HG03575 (cell line): ENCODE results near the gene SORBS1.

Experiments
- ATAC-seq: cut with Tn5 transposase; IDR thresholded peaks from one replicate; pipeline ENCODE4 v1.9.1; 2021; ENCODE audit not compliant: unreplicated experiment, insufficient number of reproducible peaks, low FRiP score; ENCODE audit errors: extremely low read depth

The SORBS1 gene

DNA sequence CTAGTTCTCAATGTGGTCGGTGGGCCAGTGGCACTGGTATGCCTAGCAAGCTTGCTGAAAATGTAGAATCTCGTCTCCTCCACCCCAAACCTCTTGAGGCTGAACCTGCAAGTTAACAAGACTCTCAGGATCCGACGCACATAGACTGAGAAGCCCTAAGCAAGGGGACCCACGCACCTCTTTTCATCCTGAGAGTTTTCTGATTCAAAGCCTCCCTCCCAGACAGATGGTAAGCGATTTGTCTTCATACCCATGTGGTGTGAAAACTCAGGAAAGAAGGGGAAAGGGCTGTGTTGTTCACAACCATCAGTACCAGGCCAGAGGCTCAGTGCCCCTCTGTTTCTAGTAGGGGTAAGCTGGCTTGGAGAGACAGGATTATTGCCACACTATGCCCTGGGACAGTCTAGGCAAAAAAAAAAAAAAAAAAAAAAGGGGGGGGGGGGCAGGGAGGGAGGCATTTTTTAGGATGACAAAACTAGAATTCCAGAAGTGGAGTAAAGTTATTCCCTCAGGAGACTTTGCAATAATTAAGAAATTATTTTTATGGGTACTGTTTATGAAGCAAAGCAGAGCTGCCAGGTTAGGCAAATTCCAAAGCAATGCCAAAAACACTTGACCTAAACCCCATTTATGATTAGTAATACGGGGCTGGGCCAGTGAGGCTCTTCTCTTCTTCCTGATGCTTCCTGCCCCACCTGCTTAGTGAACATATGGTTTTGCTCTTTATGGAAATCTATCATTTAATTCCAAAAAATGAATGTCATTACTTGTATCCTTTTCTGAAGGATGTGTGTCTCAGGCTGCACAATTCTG lies 152.8 kb downstream of the SORBS1 start:
- ATAC-seq = no peak

DNA sequence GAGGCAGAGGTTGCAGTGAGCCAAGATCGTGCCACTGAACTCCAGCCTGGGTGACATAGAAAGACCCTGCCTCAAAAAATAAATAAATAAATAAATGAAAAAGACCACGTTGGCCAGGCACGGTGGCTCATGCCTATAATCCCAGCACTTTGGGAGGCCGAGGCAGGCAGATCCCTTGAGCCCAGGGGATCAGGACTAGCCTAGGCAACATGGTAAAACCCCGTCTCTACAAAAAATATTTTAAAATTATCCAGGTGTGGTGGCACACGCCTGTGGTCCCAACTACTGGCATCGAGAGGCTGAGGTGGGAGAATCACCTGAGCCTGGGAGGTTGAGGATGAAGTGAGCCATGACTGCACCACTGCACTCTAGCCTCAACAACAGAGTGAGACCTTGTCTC lies 153.6 kb downstream of the SORBS1 start:
- no peak for ATAC-seq

DNA sequence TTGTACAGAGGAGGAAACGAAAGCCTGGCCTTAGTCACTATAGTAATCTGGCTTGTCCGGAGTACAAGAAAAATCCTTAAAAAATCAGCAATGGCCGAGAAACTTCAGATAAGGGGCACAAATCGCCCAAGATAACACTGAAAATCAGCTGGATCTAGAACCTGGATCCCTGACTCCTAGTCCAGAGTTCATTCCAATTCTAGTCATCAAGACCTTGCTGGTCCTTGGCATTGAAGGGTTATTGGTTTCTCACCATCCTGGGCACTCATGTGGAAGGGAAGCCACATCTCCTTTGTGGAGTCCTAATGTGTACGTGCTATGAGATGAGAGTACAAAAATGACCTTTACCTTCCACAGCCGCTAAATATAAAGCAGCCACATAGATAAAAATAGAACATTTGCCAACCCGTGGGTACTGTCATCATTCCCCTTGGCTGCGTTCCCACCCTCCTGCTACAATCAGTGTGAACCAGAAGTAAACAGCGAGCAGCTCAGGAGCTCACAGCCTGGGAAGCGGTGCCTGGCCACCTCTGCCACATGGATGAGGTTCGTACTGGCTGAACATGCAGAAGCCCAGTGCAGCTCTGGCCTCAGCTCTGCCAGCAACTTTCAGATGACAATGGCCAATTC lies 154.4 kb downstream of the SORBS1 start:
- ATAC-seq = no peak

DNA sequence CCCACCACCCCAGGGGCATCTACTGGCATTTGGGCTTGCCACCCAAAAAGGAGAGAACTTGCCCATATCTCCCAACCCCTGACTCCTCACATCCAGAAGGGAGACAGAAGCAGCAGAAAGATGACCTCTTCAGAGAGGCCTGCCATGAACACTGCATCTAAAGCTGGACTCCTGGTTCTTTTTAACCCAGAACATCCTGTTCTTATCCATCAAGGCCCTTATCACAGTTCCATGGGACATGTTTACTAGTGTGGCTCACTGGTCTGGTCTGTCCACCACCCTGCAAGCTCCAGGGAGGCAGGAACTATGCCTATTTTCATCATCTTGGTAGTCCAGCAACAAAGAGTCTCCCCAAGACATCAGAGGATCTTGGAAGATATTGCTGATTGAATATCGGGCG lies 155.5 kb downstream of the SORBS1 start:
- no peak for ATAC-seq

- no peak for ATAC-seq
Observed at GRCh38 chr10:95404864-95405263, 156.3 kb downstream of the SORBS1 start.

DNA sequence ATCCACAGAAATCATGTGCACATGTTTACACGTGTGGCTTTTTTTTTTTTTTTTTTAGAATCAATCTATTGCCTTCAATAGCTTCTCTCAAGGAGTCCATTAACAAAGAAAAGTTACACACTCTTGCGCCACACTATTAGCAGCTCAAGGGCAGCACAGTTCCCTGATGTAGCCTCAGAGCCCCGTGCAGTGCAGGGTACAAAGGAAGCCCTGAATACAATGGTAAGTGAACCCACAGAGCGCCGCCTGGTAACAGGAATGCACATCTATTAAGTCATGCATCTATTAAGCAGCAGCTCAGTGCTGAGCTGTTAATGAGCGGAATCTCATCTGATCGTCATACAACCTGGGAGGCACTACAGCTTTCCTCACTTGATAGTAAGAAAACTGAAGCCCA lies 156.7 kb downstream of the SORBS1 start:
- ATAC-seq = no peak

- ATAC-seq = no peak
Observed at GRCh38 chr10:95403700-95404461, 157.3 kb downstream of the SORBS1 start.

GRCh38 chr10:95401704-95402469 lies 159.3 kb downstream of the SORBS1 start:
- no peak for ATAC-seq

DNA sequence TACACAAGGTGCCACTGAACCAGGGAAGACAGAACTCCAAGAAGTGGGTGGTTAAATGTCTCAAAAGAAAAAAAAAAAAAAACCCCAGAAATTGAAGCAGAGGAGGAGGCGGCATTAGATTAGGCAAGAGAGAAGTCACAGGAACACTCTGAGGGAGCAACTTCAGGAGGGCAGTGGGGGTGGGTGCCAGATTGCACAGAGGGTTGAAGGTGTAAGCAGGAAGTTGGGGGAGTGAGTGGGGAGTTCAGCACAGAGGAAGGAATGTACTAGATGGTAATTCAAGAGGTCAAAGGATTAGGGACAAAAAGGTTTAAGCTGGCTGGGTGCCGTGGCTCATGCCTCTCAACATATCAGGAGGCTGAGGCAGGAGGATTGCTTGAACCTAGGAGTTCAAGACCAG lies 160.4 kb downstream of the SORBS1 start:
- no peak for ATAC-seq

DNA sequence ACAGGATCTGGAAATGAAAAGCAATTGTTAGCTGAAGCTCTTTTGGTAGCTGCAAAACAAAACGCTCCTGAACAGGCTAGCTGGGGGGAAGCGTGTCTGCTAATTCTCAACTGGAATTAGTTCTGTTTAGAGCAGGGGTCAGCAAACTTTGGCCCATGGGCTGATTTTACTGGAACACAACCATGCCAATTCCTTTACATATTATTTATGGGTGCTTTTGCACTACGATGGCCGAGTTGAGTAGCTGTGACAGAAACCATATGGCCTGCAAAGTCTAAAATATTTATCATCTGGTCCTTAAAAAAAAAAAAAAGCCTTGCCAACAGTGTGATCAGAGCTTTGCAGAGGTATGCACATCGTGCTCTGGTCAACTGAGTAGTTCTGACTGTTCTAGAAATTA lies 162.0 kb downstream of the SORBS1 start:
- no peak for ATAC-seq

- no peak for ATAC-seq
Observed at GRCh38 chr10:95397747-95398146, 163.4 kb downstream of the SORBS1 start.

DNA sequence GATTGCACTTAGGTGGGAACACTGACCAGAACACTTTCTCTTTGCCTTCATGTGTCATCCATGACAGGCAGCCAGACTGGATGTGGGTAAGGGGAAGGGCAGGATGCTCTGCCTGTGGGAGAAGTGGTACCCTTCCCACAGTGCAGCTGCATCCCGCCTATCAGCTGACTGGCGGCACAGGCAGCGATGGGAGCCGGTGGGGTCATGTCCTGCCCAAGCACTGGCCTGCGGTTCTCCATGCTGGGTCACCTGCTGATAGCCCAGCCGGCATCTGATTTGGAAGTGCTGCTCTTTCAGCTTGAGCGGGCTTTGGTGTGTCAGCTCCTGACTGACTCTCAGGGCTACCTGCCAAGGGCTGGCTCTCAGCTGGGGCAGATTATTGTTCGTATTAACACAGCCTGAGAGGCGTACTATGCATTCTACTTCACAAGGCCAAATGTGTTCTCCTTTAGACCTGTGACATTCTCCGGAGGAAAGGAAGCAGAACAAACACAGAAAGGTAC lies 165.2 kb downstream of the SORBS1 start:
- no peak for ATAC-seq

- ATAC-seq = peak; percentile 36
Observed at GRCh38 chr10:95394161-95394880, 166.8 kb downstream of the SORBS1 start.

DNA sequence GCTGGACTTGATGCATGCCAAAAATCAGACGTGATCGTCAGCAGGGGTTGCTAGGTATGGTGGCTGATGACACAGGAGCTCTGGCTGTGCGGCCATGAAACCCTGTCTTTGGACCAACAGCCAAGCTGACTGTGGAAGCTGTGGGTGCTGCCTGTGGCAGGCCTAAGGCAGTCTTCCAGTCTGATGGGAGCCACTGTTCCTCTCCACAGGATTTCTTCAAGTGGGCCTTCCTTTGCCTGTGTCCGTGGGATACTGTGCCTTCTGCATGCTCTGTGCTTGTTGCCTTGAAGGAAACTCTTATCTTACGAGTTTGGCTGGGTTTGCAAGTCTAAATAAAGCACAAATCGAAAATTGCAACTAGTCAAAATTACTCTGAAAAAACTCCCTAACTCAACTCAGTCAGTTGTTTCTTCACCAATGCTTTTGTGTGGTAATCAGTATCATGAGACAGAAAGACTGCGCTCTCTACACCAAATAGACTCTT lies 168.4 kb downstream of the SORBS1 start:
- ATAC-seq = peak; percentile 38

DNA sequence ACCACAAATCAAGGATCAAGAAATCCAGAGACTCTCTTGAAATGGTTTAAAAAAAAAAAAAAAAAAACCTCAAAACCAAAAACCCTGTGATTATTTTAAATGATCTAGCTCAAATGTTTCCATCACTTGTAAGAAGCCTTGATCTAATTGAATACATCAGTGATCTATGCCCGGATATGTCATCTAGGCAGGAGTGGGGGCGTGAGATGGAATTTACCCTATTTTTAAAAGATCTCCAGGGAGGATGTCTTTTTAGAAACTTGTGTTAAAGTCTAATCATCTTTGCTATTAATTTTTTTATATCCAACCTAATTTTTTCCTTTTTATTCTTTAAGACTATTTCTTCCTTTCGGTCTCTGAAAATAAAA lies 169.0 kb downstream of the SORBS1 start:
- no peak for ATAC-seq

DNA sequence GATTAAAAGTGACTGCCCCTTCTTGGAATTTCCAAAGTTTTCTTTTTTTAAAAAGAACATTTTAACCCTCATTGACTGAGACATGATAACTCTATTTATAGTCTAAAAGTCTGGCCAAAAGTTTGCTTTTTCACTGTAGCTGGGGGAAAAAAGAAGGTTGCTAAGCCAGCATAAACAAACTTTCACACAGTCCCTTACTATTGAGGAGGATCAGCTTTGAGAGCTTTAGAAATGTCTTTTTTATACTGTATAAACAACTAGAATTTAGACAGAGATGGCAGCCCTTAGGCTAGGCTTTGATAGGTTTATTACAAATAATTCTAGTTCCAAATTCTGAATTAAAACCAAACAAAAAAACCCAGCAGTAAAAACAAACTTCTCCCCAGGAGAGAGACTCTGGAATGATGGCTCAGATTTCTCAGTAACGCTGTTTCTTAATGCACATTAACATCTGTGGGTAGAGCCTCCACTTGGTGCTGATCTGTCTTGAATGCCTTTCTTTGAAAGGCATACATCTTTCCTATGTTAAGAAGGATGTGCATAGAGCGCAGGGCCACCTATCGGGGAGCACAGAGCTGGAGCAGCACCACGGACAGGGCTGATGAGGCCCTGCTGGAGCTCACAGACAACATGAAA lies 169.5 kb downstream of the SORBS1 start:
- ATAC-seq = no peak

DNA sequence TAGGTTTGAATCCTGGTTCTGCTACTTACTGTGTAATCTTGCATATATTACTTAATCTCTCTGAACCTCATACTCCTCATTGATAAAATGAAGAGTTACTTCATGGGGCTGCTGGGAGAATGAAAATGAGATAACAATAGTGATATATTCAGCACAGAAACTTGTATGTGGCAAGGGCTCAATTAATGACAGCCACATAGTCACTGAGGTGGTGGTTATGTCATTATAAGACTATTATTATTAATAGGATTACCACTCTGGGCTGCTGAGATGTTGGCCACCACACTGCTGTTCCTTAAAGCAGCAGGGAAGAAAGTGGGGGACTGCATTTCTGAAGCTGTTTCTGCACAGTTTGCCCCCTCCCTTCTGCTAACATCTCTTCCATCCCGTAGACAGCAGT lies 170.0 kb downstream of the SORBS1 start:
- no peak for ATAC-seq

DNA sequence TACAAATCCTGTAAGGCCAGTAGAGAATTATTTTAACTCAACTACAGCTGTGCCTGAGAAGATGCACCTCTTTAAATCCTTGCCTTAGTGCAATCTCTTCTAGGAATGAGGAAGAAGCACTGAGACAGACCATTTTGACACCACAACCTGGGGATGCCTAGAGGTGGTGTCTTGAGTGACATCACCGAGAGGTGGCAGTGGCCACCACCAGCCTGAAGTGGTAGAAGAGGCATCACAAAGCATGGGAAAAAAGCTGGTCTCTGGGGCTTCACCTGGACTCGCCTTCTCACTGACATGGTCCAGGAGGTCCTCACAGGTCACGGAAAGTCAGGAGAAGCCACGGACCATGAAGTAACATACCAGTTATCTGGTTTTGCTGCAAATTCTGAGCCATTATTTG lies 171.2 kb downstream of the SORBS1 start:
- ATAC-seq = no peak
